Small intestine (tissue), 7 donors: ENCODE data around the gene SPOCD1. TPM values are rescaled to one million over a fixed set of nuclear protein-coding genes. Genes with fewer than 3 reads are reported as not detected.
"Not testable (repeated sequence)": the region's sequence is repeated elsewhere in the genome, so short reads cannot be mapped to it uniquely, and the experiment has no call there.

Experiments used
- DNase-seq, 2 donors: peaks; one replicate each; pipeline versions ENCODE4 v3.0.0 to v3.0.0-alpha.2; 2013
- FAIRE-seq: peaks from 2 replicates; lab custom pipeline; 2012; peaks lifted over from hg19 to GRCh38; lab: Jason Lieb, UNC
- H3K27ac ChIP-seq, 3 donors: one replicate each; pipeline ENCODE4 v1.5.1; 2013; ENCODE audit warnings: low read length in 2 of 3, mild to moderate bottlenecking in 2 of 3, control low read depth in 1 of 3, inconsistent platforms in 1 of 3, low read depth in 1 of 3, moderate library complexity in 1 of 3
- H3K27me3 ChIP-seq, 3 donors: one replicate each; pipeline ENCODE4 v1.6.1; 2013; ENCODE audit warnings: low read length in 3 of 3, inconsistent platforms in 1 of 3; ENCODE audit not compliant: control insufficient read depth in 3 of 3, insufficient read depth in 3 of 3
- H3K36me3 ChIP-seq, 3 donors: one replicate each; pipeline ENCODE4 v1.6.1; 2013; ENCODE audit warnings: low read length in 3 of 3, inconsistent platforms in 1 of 3, low read depth in 1 of 3, mild to moderate bottlenecking in 1 of 3, moderate library complexity in 1 of 3; ENCODE audit not compliant: control insufficient read depth in 3 of 3, insufficient read depth in 2 of 3
- H3K4me1 ChIP-seq, 3 donors: one replicate each; pipeline ENCODE4 v1.6.1; 2013; ENCODE audit warnings: low read length in 2 of 3, inconsistent platforms in 1 of 3, low read depth in 1 of 3, mild to moderate bottlenecking in 1 of 3, moderate library complexity in 1 of 3; ENCODE audit not compliant: control insufficient read depth in 3 of 3, insufficient read depth in 2 of 3
- H3K4me3 ChIP-seq, 3 donors: one replicate each; pipeline ENCODE4 v1.5.1; 2013; ENCODE audit warnings: low read length in 3 of 3, control low read depth in 1 of 3, inconsistent platforms in 1 of 3, low read depth in 1 of 3, mild to moderate bottlenecking in 1 of 3, moderate library complexity in 1 of 3
- H3K9me3 ChIP-seq, 2 donors: one replicate each; pipeline ENCODE4 v1.6.1; 2013; ENCODE audit warnings: low read depth in 1 of 2, low read length in 1 of 2; ENCODE audit not compliant: control insufficient read depth in 2 of 2, insufficient read depth in 1 of 2
- WGBS, 3 donors: extraction: QIAGEN DNeasy Blood & Tissue Kit; methylation state at CpG; one replicate each; pipeline ENCODE4 v1.1.7; 2013; 5-methylcytosine and 5-hydroxymethylcytosine counted together
- polyA plus RNA-seq, 4 donors: library from polyadenylated mRNA; stranded (reverse) in 3 of 4; unstranded in 1 of 4; fragments of 200-250 nt in 3 of 4; fragments of 120-200 nt in 1 of 4; gene quantifications; one replicate each; pipeline versions ENCODE4 v1.2.1 to v1.2.3, GENCODE V29; 2013
- donor health status: healthy with polysubstance abuse.
- donor health status: control.
- donor health status: control.
- donor health status: Bipolar disorder and iron deficiency.
- donor health status: healthy.

Gene SPOCD1
- polyA plus RNA-seq, 4 donors = 0.81 to 2.0 (median 1.1) TPM; not detected in 1

DNA sequence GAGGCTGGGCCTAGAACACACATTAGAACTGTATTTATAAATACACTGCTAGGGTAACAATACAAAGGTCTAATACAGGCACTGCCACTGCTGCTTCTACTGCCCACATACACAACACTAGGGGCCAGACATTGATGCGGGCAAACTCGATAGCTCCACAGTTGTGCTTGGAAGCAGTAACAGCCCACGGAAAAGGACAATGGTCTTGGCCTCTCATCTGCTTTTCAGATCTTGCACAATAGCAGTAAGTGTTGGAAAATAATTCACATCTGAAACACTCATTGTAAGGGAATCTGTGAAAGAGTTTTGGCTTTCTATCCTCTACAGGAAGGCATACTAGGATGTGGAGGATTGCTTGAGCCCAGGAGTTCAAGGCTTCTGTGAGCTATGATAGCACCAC is 6.9 kb upstream of the SPOCD1 start:
- Histone ChIP-seq H3K27ac (no peak overlapping the region), H3K36me3 (no peaks in the 10 kb centered on the region), H3K4me3 (no peak overlapping the region), H3K4me1 (peaks cover 0 to 3% (median 0%) of the 10 kb centered on the region in 3 donors), H3K27me3 (no peaks in the 10 kb centered on the region), H3K9me3 (no peaks in the 10 kb centered on the region)
- DNase-seq (no peak), FAIRE-seq (no peak)
- WGBS, 3 donors = 92 to 98% (median 95%) methylated on average over 3 of the region's 3 CpGs

DNA sequence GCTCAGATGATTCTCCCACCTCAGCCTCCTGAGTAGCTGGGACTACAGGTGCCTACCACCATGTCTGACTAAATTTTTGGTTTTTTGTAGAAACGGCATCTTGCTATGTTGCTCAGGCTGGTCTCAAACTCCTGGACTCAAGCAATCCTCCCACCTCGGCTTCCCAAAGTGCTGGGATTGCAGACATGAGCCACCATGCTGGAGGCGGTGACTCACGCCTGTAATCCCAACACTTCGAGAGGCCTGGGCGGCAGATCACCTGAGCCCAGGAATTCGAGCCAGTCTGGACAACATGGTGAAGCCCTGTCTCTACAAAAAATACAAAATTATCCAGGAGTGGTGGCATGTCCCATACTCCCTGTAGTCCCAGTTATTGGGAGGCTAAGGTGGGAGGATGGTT is 4.4 kb upstream of the SPOCD1 start:
- not testable (repeated sequence) for H3K27me3 ChIP-seq, FAIRE-seq, DNase-seq, H3K36me3 ChIP-seq, H3K27ac ChIP-seq, H3K9me3 ChIP-seq, H3K4me1 ChIP-seq, H3K4me3 ChIP-seq
- WGBS, 3 donors = 94 to 96% (median 95%) methylated on average over 7 of the region's 7 CpGs

DNA sequence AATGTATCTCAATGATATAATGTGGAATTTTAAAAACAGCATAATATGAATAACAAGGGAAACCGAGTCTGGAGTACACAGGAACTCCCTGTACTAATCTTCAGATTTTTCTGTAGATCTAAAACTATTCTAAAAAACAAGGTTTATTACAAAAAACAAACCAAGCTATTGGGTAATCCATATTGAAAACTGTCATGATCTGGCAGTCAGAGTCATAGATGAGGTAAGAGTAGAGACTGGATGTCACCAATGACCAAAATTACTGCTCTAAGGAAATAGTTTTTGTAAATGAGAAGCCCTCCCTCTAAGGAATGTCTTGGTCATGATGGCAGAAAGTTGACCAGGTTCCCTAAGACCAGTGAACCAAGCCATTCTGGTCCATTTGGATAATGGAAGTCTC is 2.4 kb upstream of the SPOCD1 start:
- no peak overlapping the region for H3K27ac ChIP-seq
- DNase-seq (no peak), FAIRE-seq (no peak)
- 91 to 97% (median 93%) methylated on average over 1 of the region's 1 CpG for WGBS, 3 donors
- no peaks in the 10 kb centered on the region for H3K9me3 ChIP-seq
- H3K4me3 ChIP-seq = no peak overlapping the region
- H3K4me1 ChIP-seq = peaks cover 0 to 7% (median 0%) of the 10 kb centered on the region in 3 donors
- no peaks in the 10 kb centered on the region for H3K27me3 ChIP-seq
- H3K36me3 ChIP-seq = no peaks in the 10 kb centered on the region

DNA sequence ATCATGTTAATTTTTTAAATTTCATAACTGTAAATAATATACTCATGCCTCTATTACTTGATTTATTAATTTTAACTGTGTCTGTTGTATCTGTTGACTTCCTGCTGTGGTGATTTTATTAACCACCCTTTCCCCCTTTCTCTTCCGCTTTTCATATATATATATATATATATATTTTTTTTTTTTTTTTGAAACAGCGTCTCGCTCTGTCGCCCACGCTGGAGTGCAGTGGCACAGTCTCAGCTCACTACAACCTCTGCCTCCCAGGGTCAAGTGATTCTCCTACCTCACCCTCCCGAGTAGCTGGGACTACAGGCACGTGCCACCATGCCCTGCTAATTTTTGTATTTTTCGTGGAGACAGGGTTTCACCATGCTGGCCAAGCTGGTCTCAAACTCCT is 1.1 kb upstream of the SPOCD1 start:
- H3K27me3 ChIP-seq, H3K27ac ChIP-seq, H3K9me3 ChIP-seq, DNase-seq, H3K4me3 ChIP-seq, H3K4me1 ChIP-seq, FAIRE-seq, H3K36me3 ChIP-seq: not testable (repeated sequence)
- WGBS, 3 donors = 71 to 91% (median 72%) methylated on average over 6 to 8 of the region's 8 CpGs

DNA sequence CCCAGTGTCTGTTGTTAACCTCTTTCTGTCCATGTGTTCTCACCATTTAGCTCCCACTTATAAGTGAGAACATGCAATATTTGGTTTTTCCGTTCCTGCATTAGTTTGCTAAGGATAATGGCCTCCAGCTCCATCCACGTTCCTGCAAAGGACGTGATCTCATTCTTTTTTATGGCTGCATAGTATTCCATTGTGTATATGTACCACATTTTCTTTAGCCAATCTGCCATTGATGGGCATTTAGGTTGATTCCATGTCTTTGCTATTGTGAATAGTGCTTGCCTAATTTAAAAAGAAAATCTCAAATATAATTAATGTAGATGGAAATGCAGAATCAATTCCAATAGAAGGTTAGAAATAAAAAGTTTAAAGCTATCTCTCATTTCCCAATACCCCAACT is 679 bp upstream of the SPOCD1 start:
- not testable (repeated sequence) for H3K9me3 ChIP-seq, H3K4me3 ChIP-seq, H3K4me1 ChIP-seq, H3K27ac ChIP-seq, H3K36me3 ChIP-seq, DNase-seq, H3K27me3 ChIP-seq, FAIRE-seq
- 96 to 99% (median 96%) methylated on average over 3 of the region's 3 CpGs for WGBS, 3 donors

DNA sequence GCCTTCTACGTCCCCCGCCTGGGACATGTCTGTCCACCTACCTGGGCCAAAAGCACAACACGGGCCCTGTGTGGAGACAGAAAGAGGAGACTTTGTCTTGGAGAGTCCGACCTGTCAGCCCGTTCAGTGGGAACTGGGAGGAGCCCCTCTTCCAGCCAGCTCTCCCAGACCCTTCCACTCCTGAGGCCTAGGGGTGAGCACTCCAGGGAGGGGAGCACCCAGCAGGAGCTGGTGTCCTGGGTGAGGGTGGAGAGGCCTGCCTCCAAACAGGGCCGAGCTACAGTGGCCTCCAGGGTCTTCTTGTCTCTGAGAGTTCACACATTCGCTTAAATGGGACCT is 546 bp downstream of the SPOCD1 start:
- 91 to 95% (median 91%) methylated on average over 7 of the region's 7 CpGs for WGBS, 3 donors
- no peak for FAIRE-seq
- Histone ChIP-seq H3K4me1 (peaks cover 0 to 4% (median 0%) of the 10 kb centered on the region in 3 donors), H3K36me3 (no peaks in the 10 kb centered on the region), H3K9me3 (no peaks in the 10 kb centered on the region), H3K27ac (no peak overlapping the region), H3K27me3 (no peaks in the 10 kb centered on the region), H3K4me3 (no peak overlapping the region)
- no peak for DNase-seq

DNA sequence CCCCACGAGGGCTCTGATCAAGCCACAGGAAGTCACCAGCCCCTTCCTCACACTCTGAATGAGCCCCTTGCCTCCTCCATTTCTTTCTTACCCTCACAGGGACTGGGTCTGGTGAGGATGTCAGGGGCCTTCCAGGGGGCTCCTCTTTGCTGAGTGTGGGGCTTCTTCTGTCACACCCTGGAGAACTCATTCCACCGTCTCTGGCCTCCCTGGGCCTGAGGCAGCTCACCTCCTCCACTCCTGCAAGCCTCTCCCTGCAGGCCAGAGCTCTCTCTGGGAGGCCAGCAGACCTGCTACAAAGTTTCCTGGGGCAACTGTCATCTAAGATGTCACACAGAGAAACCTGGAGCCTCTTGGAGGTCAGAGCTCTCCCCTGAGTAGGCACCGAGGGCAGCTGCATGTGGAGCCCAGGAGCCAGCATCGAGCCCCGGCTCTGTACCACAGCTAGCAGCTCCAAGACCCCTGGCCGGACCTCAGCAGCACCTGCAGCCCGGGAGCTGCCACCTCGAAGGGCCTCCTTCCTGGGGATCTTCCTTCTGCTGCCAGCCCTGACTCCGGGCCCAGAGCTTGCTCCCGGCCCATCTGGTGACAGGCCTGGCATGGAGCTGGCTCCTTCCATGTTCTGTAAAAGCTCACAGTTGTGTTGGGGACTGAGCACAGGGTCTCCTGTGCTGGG is 1.1 kb downstream of the SPOCD1 start:
- no peaks in the 10 kb centered on the region for H3K36me3 ChIP-seq
- FAIRE-seq = no peak
- no peaks in the 10 kb centered on the region for H3K27me3 ChIP-seq
- WGBS, 3 donors = 89 to 93% (median 92%) methylated on average over 10 of the region's 10 CpGs
- no peak for DNase-seq
- no peaks in the 10 kb centered on the region for H3K9me3 ChIP-seq
- peaks cover 0 to 4% (median 0%) of the 10 kb centered on the region in 3 donors for H3K4me1 ChIP-seq
- no peak overlapping the region for H3K27ac ChIP-seq
- H3K4me3 ChIP-seq = no peak overlapping the region

DNA sequence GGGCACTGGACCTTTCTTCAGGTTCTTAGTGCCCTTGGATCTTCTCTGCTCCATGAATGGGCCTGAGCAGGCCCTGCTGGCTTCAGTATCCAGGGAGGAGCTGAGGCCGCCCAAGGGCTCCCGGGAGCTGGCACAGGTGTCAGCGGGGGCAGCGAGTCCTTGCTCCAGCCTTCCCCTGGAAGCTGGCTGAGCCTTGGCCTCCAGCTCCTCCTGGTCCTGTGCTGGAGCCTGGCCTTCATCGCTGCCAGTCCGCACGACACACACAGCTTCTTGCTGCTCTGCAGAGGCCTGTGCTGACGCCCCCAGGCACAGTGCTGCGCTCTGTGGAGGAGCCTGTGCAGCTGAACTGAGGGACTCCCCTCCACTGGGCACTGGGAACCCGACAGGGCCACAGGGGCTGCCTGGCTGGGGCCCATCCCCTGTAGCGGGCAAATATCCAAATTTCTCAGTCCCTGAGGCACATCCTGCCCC is 1.7 kb downstream of the SPOCD1 start:
- H3K36me3 ChIP-seq = no peaks in the 10 kb centered on the region
- no peaks in the 10 kb centered on the region for H3K27me3 ChIP-seq
- WGBS, 3 donors = 87 to 94% (median 89%) methylated on average over 11 of the region's 11 CpGs
- DNase-seq = no peak
- H3K4me3 ChIP-seq = no peak overlapping the region
- no peaks in the 10 kb centered on the region for H3K9me3 ChIP-seq
- peaks cover 0 to 4% (median 0%) of the 10 kb centered on the region in 3 donors for H3K4me1 ChIP-seq
- no peak for FAIRE-seq
- no peak overlapping the region for H3K27ac ChIP-seq
